GM12878 (cell line): ENCODE measurements around the gene U2AF2.

Source experiments
- ATF7 ChIP-seq: fragments of 450-650 bp; IDR thresholded peaks from 2 replicates; pipeline ENCODE4 v1.6.1; 2016; ENCODE audit warnings: low read depth, mild to moderate bottlenecking
- HDAC6 ChIP-seq: fragments of 200-600 bp; sonication (generic); IDR thresholded peaks from one replicate; pipeline ENCODE4 v1.8.0; 2017; ENCODE audit warnings: antibody characterized with exemption; ENCODE audit not compliant: unreplicated experiment
- JUND ChIP-seq: IDR thresholded peaks from 2 replicates; pipeline ENCODE4 v1.6.1; 2012; ENCODE audit warnings: low read depth, mild to moderate bottlenecking, low read length, improper control_type of control experiment, moderate library complexity
- SMC3 ChIP-seq: IDR thresholded peaks from 2 replicates; pipeline ENCODE4 v1.6.1; 2011; ENCODE audit warnings: low read length, improper control_type of control experiment, borderline replicate concordance
- SP1 ChIP-seq: IDR thresholded peaks from one replicate; pipeline ENCODE4 v1.6.1; 2011; ENCODE audit warnings: low read depth, low read length
- YY1 ChIP-seq: IDR thresholded peaks from 2 replicates; pipeline ENCODE4 v1.6.1; 2011; ENCODE audit warnings: low read depth, mild to moderate bottlenecking, low read length

- TF ChIP-seq HDAC6 (no peak), YY1 (no peak), SMC3 (no peak), JUND (no peak), ATF7 (no peak), SP1 (no peak)
These were observed 5.0 kb downstream of the U2AF2 start for GRCh38 chr19:55659822-55660221.
